Ascending aorta (tissue), 2 donors: ENCODE results near the gene CRACR2B. TPM values are rescaled to one million over a fixed set of nuclear protein-coding genes. Genes with fewer than 3 reads are reported as not detected.

ENCODE experiments used
- DNase-seq, 2 donors: peaks; one replicate each; pipeline ENCODE4 v3.0.0-alpha.2; 2019; ENCODE audit warnings: low spot score in 2 of 2
- H3K27ac ChIP-seq, 2 donors: fragments of 200-600 bp; sonication (generic); one replicate each; pipeline ENCODE4 v1.5.1; 2016 to 2017; ENCODE audit warnings: mild to moderate bottlenecking in 1 of 2
- H3K27me3 ChIP-seq: fragments of 200-600 bp; sonication (generic); one replicate; pipeline ENCODE4 v1.5.1; 2017
- H3K36me3 ChIP-seq, 2 donors: fragments of 200-600 bp; sonication (generic); one replicate each; pipeline ENCODE4 v1.5.1; 2016
- H3K4me1 ChIP-seq, 2 donors: fragments of 200-600 bp; sonication (generic); one replicate each; pipeline ENCODE4 v1.5.1; 2016 to 2017; ENCODE audit warnings: mild to moderate bottlenecking in 1 of 2
- H3K4me3 ChIP-seq, 2 donors: fragments of 200-600 bp; sonication (generic); one replicate each; pipeline ENCODE4 v1.5.1; 2016 to 2017; ENCODE audit warnings: mild to moderate bottlenecking in 1 of 2
- H3K9me3 ChIP-seq, 2 donors: fragments of 200-600 bp; sonication (generic); one replicate each; pipeline ENCODE4 v1.5.1; 2016
- intact Hi-C: fragments of 100-400 bp; cut with DNase I; formaldehyde crosslinking; loops from one replicate; pipeline ENCODE4 v1.15.1; 2023
- total RNA-seq: library from RNA; depleted of rRNA; stranded (reverse); fragments of >200 nt; gene quantifications from one replicate; pipeline ENCODE4 v1.1.0, GENCODE V29; 2016
- TF ChIP-seq, protein P1 (sequence below), 3 experiments: fragments of 200-600 bp in 2 of 3; fragments of 450-650 bp in 1 of 3; sonication (generic) in 2 of 3; IDR thresholded peaks; one replicate each; pipeline ENCODE4 v1.5.1; 2016 to 2019; ENCODE audit warnings: antibody characterized with exemption in 3 of 3, mild to moderate bottlenecking in 1 of 3, moderate library complexity in 1 of 3

Gene CRACR2B
- total RNA-seq, 1 donor from 2014 or later = 20.5 TPM

DNA sequence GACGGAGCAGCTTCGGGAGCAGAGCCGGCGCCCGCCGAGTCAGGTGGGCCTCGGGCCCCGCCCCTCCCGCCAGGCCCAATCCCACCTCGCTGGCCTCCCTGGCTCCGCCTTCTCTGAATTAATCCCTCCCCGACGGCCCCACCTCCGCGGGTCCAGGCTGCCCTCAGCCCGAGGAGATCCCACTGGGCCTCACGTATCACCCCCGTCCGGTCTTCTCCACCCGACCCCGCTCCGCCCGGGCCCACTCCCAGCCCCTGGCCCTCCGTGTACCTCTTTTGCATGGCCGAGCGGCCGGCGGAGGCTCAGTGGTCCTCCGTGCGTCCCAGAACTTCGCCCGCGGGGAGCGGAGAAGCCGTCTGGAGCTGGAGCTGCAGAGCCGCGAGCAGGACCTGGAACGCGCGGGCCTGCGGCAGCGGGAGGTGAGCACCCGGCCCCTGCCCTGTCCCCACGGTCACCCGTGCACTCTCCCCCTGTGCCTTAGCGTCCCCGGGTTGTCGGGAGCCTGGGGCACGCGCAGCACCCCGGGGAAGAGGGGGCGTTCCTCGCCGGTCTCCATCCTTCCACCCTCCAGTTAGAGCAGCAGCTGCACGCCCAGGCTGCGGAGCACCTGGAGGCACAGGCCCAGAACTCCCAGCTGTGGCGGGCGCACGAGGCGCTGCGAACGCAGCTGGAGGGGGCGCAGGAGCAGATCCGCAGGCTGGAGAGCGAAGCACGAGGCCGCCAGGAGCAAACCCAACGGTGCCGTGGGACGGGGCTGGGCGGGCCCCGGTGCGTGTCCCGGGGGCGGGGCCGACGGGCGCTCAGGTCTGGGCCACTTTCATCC, 2.8 kb downstream of the CRACR2B start:
- Histone ChIP-seq H3K27ac (no peak overlapping the region), H3K4me1 (peaks cover 13 to 59% of the 10 kb centered on the region in 2 donors), H3K27me3 (no peaks in the 10 kb centered on the region), H3K36me3 (peaks cover 4 to 7% of the 10 kb centered on the region in 2 donors), H3K9me3 (no peaks in the 10 kb centered on the region), H3K4me3 (peak overlapping the region; percentile 38 to 56)
- intact Hi-C loops = no loop called here
- DNase-seq = peak in 1 of 2 donors; percentile 86
- TF ChIP-seq, protein P1, sequence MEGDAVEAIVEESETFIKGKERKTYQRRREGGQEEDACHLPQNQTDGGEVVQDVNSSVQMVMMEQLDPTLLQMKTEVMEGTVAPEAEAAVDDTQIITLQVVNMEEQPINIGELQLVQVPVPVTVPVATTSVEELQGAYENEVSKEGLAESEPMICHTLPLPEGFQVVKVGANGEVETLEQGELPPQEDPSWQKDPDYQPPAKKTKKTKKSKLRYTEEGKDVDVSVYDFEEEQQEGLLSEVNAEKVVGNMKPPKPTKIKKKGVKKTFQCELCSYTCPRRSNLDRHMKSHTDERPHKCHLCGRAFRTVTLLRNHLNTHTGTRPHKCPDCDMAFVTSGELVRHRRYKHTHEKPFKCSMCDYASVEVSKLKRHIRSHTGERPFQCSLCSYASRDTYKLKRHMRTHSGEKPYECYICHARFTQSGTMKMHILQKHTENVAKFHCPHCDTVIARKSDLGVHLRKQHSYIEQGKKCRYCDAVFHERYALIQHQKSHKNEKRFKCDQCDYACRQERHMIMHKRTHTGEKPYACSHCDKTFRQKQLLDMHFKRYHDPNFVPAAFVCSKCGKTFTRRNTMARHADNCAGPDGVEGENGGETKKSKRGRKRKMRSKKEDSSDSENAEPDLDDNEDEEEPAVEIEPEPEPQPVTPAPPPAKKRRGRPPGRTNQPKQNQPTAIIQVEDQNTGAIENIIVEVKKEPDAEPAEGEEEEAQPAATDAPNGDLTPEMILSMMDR (IDR thresholded peaks at IDR 0.05) = no peak

DNA sequence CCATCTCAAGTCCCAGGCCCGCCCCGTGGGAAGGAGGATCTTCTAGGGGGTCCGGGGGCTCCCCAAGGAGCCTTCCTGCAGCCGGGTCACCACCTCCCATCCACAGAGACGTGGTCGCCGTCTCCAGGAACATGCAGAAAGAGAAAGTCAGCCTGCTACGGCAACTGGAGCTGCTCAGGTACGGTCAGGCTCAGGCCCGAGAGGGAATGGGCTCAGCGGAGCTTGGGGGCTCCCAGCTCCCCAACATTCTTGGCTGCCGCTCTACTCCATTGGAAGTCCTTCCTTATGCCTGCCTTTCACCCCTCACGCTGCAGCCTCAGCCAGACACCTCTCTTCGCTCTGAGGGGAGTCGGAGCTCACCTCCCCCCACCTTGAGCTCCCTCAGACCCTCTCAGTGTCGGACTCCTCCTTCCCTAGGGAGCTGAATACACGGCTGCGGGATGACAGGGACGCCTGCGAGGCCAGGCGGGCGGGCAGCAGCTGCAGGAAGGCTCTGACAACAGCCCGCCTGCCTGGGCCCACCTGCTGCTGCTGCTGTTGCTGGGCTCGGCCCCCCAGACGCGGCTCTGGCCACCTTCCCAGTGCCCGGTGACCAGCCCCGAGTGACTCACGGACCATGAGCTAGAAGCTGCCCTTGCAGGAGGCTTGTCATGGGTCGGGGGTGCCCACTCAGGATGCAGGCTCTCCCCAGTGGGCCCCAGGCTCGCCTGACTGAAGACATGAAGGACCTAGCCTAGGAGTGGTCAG, 3.6 kb downstream of the CRACR2B start:
- peaks cover 4 to 5% of the 10 kb centered on the region in 2 donors for H3K36me3 ChIP-seq
- no peaks in the 10 kb centered on the region for H3K9me3 ChIP-seq
- H3K4me1 ChIP-seq = peaks cover 13 to 64% of the 10 kb centered on the region in 2 donors
- H3K27ac ChIP-seq = no peak overlapping the region
- H3K27me3 ChIP-seq = no peaks in the 10 kb centered on the region
- peak overlapping the region in 1 of 2 donors; percentile 56 for H3K4me3 ChIP-seq
- intact Hi-C loops = no loop called here
- TF ChIP-seq, protein P1 (IDR thresholded peaks at IDR 0.05) = no peak
- no peak for DNase-seq

DNA sequence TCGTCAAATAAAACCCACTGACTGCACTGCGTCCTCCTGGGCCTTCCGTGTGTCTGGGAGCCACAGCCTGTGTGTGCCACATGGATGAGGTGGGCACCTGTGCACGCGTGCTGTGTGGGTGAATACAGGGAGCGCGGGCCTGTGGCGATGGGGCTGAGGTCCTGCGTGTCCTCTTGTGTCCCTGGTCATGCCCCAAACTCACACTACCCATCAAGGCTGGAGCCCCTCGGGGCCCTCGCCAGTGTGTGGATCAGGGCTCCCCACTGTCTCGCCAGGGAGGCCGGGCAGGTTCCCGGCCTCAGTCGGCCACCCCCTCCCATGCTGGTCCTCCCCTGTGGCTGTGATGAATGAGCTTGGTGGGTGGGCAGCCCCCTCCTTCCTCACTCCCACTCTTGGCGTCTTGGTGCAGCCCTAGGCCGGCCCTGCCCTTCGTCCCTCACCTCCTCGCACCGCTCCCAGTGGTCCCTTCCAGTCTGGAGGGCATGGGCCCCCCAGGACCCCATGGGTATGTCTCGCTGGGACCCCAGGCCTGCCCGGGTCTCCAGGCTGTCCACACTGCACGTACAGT, 4.3 kb downstream of the CRACR2B start:
- DNase-seq = no peak
- H3K9me3 ChIP-seq = no peaks in the 10 kb centered on the region
- H3K27ac ChIP-seq = peak overlapping the region in 1 of 2 donors; percentile 81
- TF ChIP-seq, protein P1 (IDR thresholded peaks at IDR 0.05) = no peak
- H3K36me3 ChIP-seq = peaks cover 11 to 13% of the 10 kb centered on the region in 2 donors
- intact Hi-C loops = loop anchor here (1.0 kb wide), 1 partner anchor 13 kb away; no protein-coding TSS in a partner anchor
- peak overlapping the region; percentile 67 to 84 for H3K4me3 ChIP-seq
- H3K4me1 ChIP-seq = peaks cover 13 to 61% of the 10 kb centered on the region in 2 donors
- H3K27me3 ChIP-seq = no peaks in the 10 kb centered on the region

DNA sequence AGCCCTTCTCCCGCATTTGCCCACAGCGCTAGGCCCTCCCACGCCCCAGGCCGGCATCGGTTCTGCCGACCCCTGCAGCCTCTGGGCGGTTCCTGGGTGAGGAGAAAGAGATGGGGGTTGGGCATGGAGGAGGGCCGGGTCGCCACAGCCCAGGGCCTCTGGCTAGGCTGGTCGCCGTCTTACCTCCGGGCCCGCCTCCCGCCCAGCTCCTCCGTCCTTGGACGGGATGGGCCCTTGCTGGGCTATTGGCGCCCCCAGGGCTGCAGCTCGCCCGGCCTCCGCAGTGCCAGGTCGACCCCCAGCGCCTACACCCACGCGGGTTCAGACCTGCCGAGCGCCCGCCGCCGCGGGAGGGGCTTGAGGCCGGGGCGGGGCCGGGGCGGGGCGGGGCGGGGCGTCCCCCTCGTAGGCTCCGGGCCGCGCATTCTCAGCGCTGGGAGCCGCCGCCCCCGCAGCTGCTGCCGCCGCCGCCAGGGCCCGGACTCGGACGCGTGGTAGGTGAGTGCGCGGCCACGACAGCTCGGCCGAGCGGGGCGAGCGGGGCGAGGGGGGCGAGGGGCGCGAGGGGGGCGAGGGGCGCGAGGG, 4.9 kb downstream of the CRACR2B start, which contains the start of gene CD151:
TSS of gene CD151 (plus strand) at position 424 of the 585 bp plus-strand sequence. CDS start 3,118 bp downstream, outside the sequence.
- Histone ChIP-seq H3K9me3 (no peaks in the 10 kb centered on the region), H3K4me1 (peaks cover 13 to 56% of the 10 kb centered on the region in 2 donors), H3K27ac (peak within 1 kb of the TSS; percentile 81 to 95), H3K27me3 (no peaks in the 10 kb centered on the region), H3K36me3 (peaks cover 17 to 19% of the 10 kb centered on the region in 2 donors), H3K4me3 (peak within 1 kb of the TSS; percentile 67 to 84)
- TF ChIP-seq, protein P1 (IDR thresholded peaks at IDR 0.05) = no peak
- DNase-seq = peak in 1 of 2 donors; percentile 87
- intact Hi-C loops = loop anchor here (1.0 kb wide), 2 partner anchors 13 to 23 kb away; partner anchors contain the start of gene RPLP2
